Dermis lymphatic vessel endothelial cell (primary cell): Measurements from ENCODE around the gene RAB24. TPM values are rescaled to one million over a fixed set of nuclear protein-coding genes. Genes with fewer than 3 reads are reported as not detected.

Experiments used
- total RNA-seq: library from RNA; depleted of rRNA; stranded (reverse); fragments of >200 nt; gene quantifications from 2 replicates; pipeline ENCODE4 v1.2.1, GENCODE V29; 2014

Gene RAB24
- total RNA-seq = 12.4 and 14.0 TPM in 2 replicates

DNA sequence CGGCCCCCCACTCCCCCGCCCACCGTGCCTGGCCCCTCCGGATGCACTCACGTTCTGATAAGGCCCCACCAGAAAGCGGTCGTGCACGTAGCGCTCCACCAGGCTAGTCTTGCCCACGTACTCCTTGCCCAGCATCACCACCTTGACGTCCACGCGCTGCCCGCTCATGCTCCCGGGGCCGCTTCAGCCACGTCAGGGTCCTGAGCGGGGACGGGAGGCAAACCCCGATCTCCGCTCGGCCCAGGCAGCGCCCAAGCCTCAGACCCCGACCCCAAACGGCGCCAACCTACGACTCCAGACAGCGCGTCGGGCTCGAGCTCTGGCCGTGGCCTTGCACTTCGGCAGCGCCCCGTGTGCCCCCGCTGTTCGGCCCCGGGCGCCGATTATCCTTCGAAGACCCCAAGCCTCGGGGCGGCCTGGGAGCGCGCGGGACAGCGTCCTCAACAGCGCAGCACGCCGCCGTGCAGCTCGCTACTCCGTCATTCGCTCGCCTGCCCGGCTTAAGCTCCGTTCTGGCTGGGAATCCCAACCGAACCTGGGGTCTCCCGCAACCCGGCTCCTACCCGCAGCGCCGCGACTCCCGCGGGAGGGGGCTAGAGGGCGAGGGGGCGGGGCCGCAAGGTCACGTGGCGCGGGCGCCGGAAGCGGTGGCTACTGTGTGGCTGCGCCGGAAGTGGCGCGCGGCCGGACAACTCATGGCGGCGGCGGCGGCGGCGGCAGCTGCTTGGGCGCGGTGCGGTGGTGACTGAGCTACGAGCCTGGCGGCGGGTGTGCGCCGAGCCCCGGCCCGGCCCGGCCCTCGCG is at the start of gene RAB24, which contains the start of gene PRELID1:
Gene RAB24, minus strand, starts transcription at position 599 of the 804 bp plus-strand sequence. Its CDS starts 431 bp downstream, at position 168.
Gene PRELID1, plus strand, starts transcription at position 679 of the 804 bp plus-strand sequence. CDS start 187 bp downstream, outside the sequence.

DNA sequence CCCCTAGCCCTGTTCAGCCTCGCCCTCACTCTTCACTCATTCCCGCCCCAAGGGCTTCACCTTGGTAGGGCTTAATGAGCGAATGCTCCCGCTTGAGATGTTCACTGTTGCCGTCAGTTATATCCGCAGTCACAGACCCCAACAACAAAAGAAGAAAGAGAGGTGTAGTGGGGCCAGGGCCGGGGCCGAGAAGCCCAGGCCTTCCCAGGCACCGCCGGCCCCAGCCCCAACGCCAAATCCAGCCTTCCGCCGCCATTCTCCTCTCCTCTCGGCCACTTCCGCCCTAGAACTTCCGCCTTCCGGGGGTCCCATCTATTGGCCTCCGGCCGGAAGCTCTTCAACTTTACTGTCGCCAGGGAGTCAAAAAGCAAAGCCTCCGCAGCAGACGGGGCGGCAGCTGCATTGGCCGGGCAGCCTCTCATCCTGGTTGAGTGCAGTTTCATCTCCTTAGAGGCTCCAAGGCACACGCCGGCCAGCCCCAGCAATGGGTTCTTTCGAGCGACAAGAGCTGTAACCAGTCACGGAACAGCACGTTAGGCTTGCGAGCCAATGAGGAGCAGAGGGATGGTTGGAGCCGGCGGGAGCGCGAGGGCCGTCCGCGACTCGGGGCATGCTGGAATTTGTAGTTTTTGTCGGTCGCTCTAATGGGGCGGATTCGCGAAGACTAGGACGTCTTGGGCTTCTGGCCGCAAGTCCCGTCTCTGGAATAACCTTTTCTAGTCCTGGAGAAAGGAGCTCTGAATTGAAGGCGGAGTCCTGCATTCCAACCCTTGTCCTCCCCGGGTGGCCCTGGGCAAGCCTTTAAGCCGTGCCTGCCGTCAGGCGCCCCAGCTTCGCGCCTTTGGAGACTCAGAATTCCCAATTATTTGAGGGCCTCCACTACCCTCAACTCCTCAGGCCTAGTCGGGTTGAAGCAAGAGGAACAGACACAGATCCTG is 48.1 kb upstream of the RAB24 start, which contains the start of gene LMAN2:
Gene LMAN2, minus strand, starts transcription at position 277 of the 938 bp plus-strand sequence. Its CDS starts 21 bp downstream, at position 256.

DNA sequence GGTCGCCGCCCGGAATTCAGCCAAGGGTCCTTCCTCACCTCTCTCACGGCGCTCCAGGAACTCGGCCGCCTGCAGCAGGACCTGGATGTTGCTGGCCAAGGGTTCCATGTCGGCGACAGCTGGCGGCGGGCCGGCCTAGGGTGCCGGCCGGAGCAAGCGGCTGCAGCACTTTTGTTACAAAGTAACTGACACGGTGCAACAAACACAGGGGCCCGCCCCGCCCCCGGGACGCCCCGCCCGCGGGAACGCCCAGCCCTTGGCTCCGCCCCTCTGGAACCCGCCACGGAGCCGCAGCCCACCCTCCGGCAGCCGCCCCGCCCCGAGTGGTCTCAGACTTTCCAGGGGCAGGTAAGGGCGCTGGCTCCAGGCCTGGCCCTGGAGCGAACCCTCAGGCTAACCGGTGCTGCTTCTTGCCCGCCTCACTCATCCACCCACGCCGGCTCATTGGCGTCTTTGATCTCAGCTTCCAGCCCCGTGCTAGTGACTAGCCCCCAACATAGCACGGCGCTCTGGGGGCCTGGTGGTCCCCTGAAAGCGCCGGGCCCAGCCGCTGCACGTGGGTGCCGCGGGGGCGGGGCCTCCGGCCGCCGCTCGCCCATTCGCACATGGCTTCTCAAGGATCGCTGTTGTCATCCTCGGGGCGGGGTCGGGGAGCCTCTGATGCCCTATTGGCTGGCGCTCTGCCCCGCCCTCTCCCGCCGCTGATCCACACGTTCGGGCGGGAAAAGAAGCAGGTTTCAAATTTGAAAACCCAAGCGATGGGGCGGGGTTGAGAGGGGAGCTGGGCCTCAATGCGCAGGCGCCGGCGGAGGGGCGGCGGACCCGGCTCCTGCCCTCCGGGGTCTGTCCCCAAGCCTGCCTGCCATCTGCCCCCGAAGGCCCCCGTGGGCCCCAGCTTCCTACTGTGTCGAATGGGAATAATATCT is 8.5 kb upstream of the RAB24 start, which contains the start of gene MXD3:
Gene MXD3, minus strand, starts transcription at position 176 of the 926 bp plus-strand sequence. Its CDS starts 68 bp downstream, at position 108.

Other genes with a start within 250 kb of the RAB24 start
- 1.3 and 3.3 TPM in 2 replicates for gene FGFR4, start 216.8 kb downstream of the RAB24 start, total RNA-seq
- 23.4 and 33.4 TPM in 2 replicates for gene NSD1, start 169.9 kb downstream of the RAB24 start, total RNA-seq
- 80.0 and 94.9 TPM in 2 replicates for gene PRELID1, start 80 bp upstream of the RAB24 start, total RNA-seq
- gene MXD3, start 8.2 kb upstream of the RAB24 start, total RNA-seq = 3.9 and 4.2 TPM in 2 replicates
- gene LMAN2, start 47.9 kb upstream of the RAB24 start, total RNA-seq = 322 and 383 TPM in 2 replicates
- gene RGS14, start 54.2 kb upstream of the RAB24 start, total RNA-seq = 4.6 and 5.1 TPM in 2 replicates
- not detected in 2 replicates for gene SLC34A1, start 80.7 kb upstream of the RAB24 start, total RNA-seq
- gene PFN3, start 96.9 kb upstream of the RAB24 start, total RNA-seq = not detected in 2 replicates
- gene F12, start 105.8 kb upstream of the RAB24 start, total RNA-seq = 0.54 and 0.77 TPM in 2 replicates
- 13.1 and 15.0 TPM in 2 replicates for gene GRK6, start 123.0 kb upstream of the RAB24 start, total RNA-seq
- 1.3 and 1.6 TPM in 2 replicates for gene PRR7, start 143.1 kb upstream of the RAB24 start, total RNA-seq
- gene DBN1, start 169.9 kb upstream of the RAB24 start, total RNA-seq = 91.8 and 130 TPM in 2 replicates
- gene PDLIM7, start 193.9 kb upstream of the RAB24 start, total RNA-seq = 27.2 and 30.5 TPM in 2 replicates
- 1.4 and 2.1 TPM in 2 replicates for gene DOK3, start 206.1 kb upstream of the RAB24 start, total RNA-seq
- gene DDX41, start 213.2 kb upstream of the RAB24 start, total RNA-seq = 65.1 and 72.5 TPM in 2 replicates